Kidney (tissue), 14 donors: Measurements from ENCODE around the gene SMAGP. TPM values are rescaled to one million over a fixed set of nuclear protein-coding genes. Genes with fewer than 3 reads are reported as not detected.
A peak's percentile ranks its signal among the peaks of the same experiment; 100 is the strongest.

Experiments used
- DNase-seq, 5 donors: peaks; one replicate each; pipeline ENCODE4 v3.0.0-alpha.2; 2013 to 2020
- FAIRE-seq: peaks from 2 replicates; lab custom pipeline; 2012; peaks lifted over from hg19 to GRCh38; lab: Jason Lieb, UNC
- H3K27ac ChIP-seq, 2 donors: one replicate each; pipeline ENCODE4 v1.7.0; 2013; ENCODE audit warnings: low read depth in 2 of 2, low read length in 2 of 2, inconsistent platforms in 1 of 2
- H3K27me3 ChIP-seq: one replicate; pipeline ENCODE4 v1.7.1; 2013; ENCODE audit warnings: low read length, inconsistent platforms; ENCODE audit not compliant: control insufficient read depth, insufficient read depth
- H3K36me3 ChIP-seq, 3 donors: one replicate each; pipeline versions ENCODE4 v1.7.0 to v1.7.1; 2013; ENCODE audit warnings: low read length in 3 of 3, control low read depth in 1 of 3, inconsistent platforms in 1 of 3; ENCODE audit not compliant: insufficient read depth in 3 of 3, control insufficient read depth in 2 of 3
- H3K4me1 ChIP-seq, 3 donors: one replicate each; pipeline versions ENCODE4 v1.7.0 to v1.7.1; 2013; ENCODE audit warnings: low read length in 3 of 3, inconsistent platforms in 1 of 3, low read depth in 1 of 3; ENCODE audit not compliant: control insufficient read depth in 2 of 3, insufficient read depth in 2 of 3
- H3K4me3 ChIP-seq, 3 donors: one replicate each; pipeline versions ENCODE4 v1.7.0 to v1.8.1; 2013; ENCODE audit warnings: low read length in 3 of 3, control low read depth in 1 of 3, inconsistent platforms in 1 of 3
- H3K9ac ChIP-seq, 3 donors: one replicate each; pipeline versions ENCODE4 v1.7.0 to v1.7.1; 2013; ENCODE audit warnings: low read length in 3 of 3, control low read depth in 1 of 3, inconsistent platforms in 1 of 3
- H3K9me3 ChIP-seq, 3 donors: one replicate each; pipeline versions ENCODE4 v1.7.0 to v1.7.1; 2013; ENCODE audit warnings: low read length in 3 of 3, control low read depth in 1 of 3, inconsistent platforms in 1 of 3; ENCODE audit not compliant: control insufficient read depth in 2 of 3, insufficient read depth in 1 of 3
- CTCF ChIP-seq: IDR thresholded peaks from 3 replicates; pipeline ENCODE4 v1.5.1; 2012; ENCODE audit warnings: mild to moderate bottlenecking, moderate library complexity, borderline replicate concordance; ENCODE audit not compliant: insufficient read depth; ENCODE audit errors: extremely low read depth
- intact Hi-C: fragments of 100-400 bp; cut with DNase I; formaldehyde crosslinking; loops from one replicate; pipeline ENCODE4 v1.11.1; 2022
- polyA plus RNA-seq: library from polyadenylated mRNA; stranded (reverse); fragments of 350-450 nt; fragmentation: Illumina TruSeq; extraction: RNeasy Lipid Tissue Mini Kit (QIAGEN cat#74804); gene quantifications from one replicate; pipeline ENCODE4 v1.2.3, GENCODE V29; 2014; ENCODE audit warnings: low read depth, low replicate concordance; ENCODE audit not compliant: insufficient read depth
- total RNA-seq: library from RNA; stranded (reverse); fragmentation: NEBNext Ultra II Directional; extraction: Animal tissue kit (Norgen Biotek cat#: 25700); gene quantifications from one replicate; pipeline ENCODE4 v1.2.1, GENCODE V29; 2021
- donor health status: control.
- donor health status: control.
- donor health status: control.
- donor health status: control.
- donor health status: control.
- donor health status: DM: yes; HTN: yes; CAD: no.
- donor health status: Normal renal cell carcinoma (clear cell type).

SMAGP gene
- total and polyA plus RNA-seq, 2 donors from 2014 or later: 22.8 to 28.5 TPM

GRCh38 chr12:51205350-51205749 is 64.9 kb downstream of the SMAGP start:
- FAIRE-seq: no peak
- intact Hi-C loops: no loop called here
- Histone ChIP-seq H3K27me3 (no peaks in the 10 kb centered on the region), H3K9me3 (no peaks in the 10 kb centered on the region), H3K4me1 (no peaks in the 10 kb centered on the region), H3K36me3 (peaks cover 0 to 5% (median 0%) of the 10 kb centered on the region in 3 donors), H3K27ac (no peak overlapping the region), H3K9ac (no peak overlapping the region), H3K4me3 (no peak overlapping the region)
- no peak for TF ChIP-seq CTCF
- peak in 1 of 5 donors; percentile 13 for DNase-seq

GRCh38 chr12:51202718-51203117 is 67.5 kb downstream of the SMAGP start:
- TF ChIP-seq CTCF: no peak
- Histone ChIP-seq H3K27ac (no peak overlapping the region), H3K4me3 (no peak overlapping the region), H3K4me1 (peaks cover 0 to 2% (median 0%) of the 10 kb centered on the region in 3 donors), H3K27me3 (no peaks in the 10 kb centered on the region), H3K9me3 (no peaks in the 10 kb centered on the region), H3K9ac (no peak overlapping the region), H3K36me3 (peaks cover 0 to 5% (median 0%) of the 10 kb centered on the region in 3 donors)
- DNase-seq (no peak), FAIRE-seq (no peak)
- intact Hi-C loops: no loop called here

GRCh38 chr12:51200806-51201205 is 69.4 kb downstream of the SMAGP start:
- intact Hi-C loops: no loop called here

More at GRCh38 chr12:51200806-51201205, 69.4 kb downstream of the SMAGP start:
- H3K9ac ChIP-seq: no peak overlapping the region
- peaks cover 0 to 5% (median 0%) of the 10 kb centered on the region in 3 donors for H3K36me3 ChIP-seq
- TF ChIP-seq CTCF: no peak
- H3K4me3 ChIP-seq: no peak overlapping the region
- no peak for FAIRE-seq
- H3K27ac ChIP-seq: no peak overlapping the region
- H3K27me3 ChIP-seq: no peaks in the 10 kb centered on the region
- no peaks in the 10 kb centered on the region for H3K9me3 ChIP-seq
- peaks cover 0 to 2% (median 0%) of the 10 kb centered on the region in 3 donors for H3K4me1 ChIP-seq
- peak in 1 of 5 donors; percentile 3 for DNase-seq
